AG04450 (cell line): ENCODE data around the gene TARBP2. TPM values are rescaled to one million over a fixed set of nuclear protein-coding genes. Genes with fewer than 3 reads are reported as not detected.

Experiments
- CTCF ChIA-PET: fragments of 300-600, 350-600 bp; formaldehyde crosslinking; extraction: SDS; loops from one replicate; lab custom pipeline; 2022; ENCODE audit warnings: antibody characterized with exemption, inconsistent platforms; lab: Charles Lee
- POLR2A ChIA-PET: fragments of 350-600 bp; formaldehyde crosslinking; extraction: SDS; loops from one replicate; lab custom pipeline; 2021; ENCODE audit warnings: antibody characterized with exemption, inconsistent platforms; lab: Yijun Ruan, JAX
- DNase-seq: peaks from one replicate; pipeline ENCODE4 v3.0.0-alpha.2; 2011; ENCODE audit warnings: low read depth, low spot score
- H3K27ac ChIP-seq: one replicate; pipeline ENCODE4 v1.5.1; 2012; ENCODE audit warnings: low read depth, low read length, control low read depth
- H3K27me3 ChIP-seq: one replicate; pipeline ENCODE4 v1.6.0; 2012; ENCODE audit warnings: low read length; ENCODE audit not compliant: control insufficient read depth, insufficient read depth
- H3K4me3 ChIP-seq: 2 replicates; pipeline ENCODE4 v1.5.1; 2011; ENCODE audit warnings: mild to moderate bottlenecking, low read depth, low read length, control low read depth
- H3K9me3 ChIP-seq: 2 replicates; pipeline ENCODE4 v1.5.1; 2012; ENCODE audit warnings: low read length; ENCODE audit not compliant: control insufficient read depth, insufficient read depth
- CTCF ChIP-seq: IDR thresholded peaks from 2 replicates; pipeline ENCODE4 v1.5.1; 2011; ENCODE audit warnings: low read depth, low read length, control low read depth, inconsistent platforms
- polyA plus RNA-seq: library from polyadenylated mRNA; depleted of rRNA; stranded (reverse); fragments of >200 nt; gene quantifications from 2 replicates; pipeline ENCODE4 v1.2.3, GENCODE V29; 2011

Gene TARBP2
- polyA plus RNA-seq, 1 experiment = 25.0 TPM

- TF ChIP-seq CTCF = no peak
- POLR2A ChIA-PET = interaction anchor here (0.8 to 6.2 kb wide), 7 partner anchors 8 to 26 kb away, joined by 3 to 50 read pairs (median 7); partner anchors contain the start of genes MAP3K12 and TARBP2
Observed at GRCh38 chr12:53482626-53483168, 18.4 kb upstream of the TARBP2 start.

GRCh38 chr12:53483225-53483978, 17.7 kb upstream of the TARBP2 start:
- peak overlapping the region; percentile 21 for H3K27ac ChIP-seq
- POLR2A ChIA-PET = interaction anchor here (1.0 to 6.2 kb wide), 3 partner anchors 9 to 26 kb away, joined by 3 to 50 read pairs (median 4); partner anchors contain the start of genes MAP3K12 and TARBP2

More at GRCh38 chr12:53482626-53483168, 18.4 kb upstream of the TARBP2 start:
- CTCF ChIA-PET = interaction anchor here (0.7 to 1.5 kb wide), 3 partner anchors 50 to 161 kb away, joined by 3 to 7 read pairs (median 5); partner anchors contain the start of gene AAAS
- Histone ChIP-seq H3K4me3 (no peak overlapping the region), H3K27ac (peak overlapping the region; percentile 52), H3K27me3 (no peaks in the 10 kb centered on the region), H3K9me3 (no peaks in the 10 kb centered on the region)
- DNase-seq = no peak

GRCh38 chr12:53483979-53484377, 17.1 kb upstream of the TARBP2 start:
- Histone ChIP-seq H3K27ac (no peak overlapping the region), H3K4me3 (no peak overlapping the region), H3K9me3 (no peaks in the 10 kb centered on the region), H3K27me3 (no peaks in the 10 kb centered on the region)
- ChIA-PET POLR2A (interaction anchor here (1.0 to 6.2 kb wide), 2 partner anchors 16 to 25 kb away, joined by 3 to 50 read pairs; partner anchors contain the start of genes MAP3K12 and TARBP2), CTCF (interaction anchor here (1.0 kb wide), 1 partner anchor 132 kb away, joined by 4 read pairs; no protein-coding TSS in a partner anchor)
- TF ChIP-seq CTCF = no peak
- DNase-seq = no peak

More at GRCh38 chr12:53483225-53483978, 17.7 kb upstream of the TARBP2 start:
- DNase-seq = no peak
- TF ChIP-seq CTCF = no peak
- CTCF ChIA-PET = interaction anchor here (0.7 to 1.0 kb wide), 2 partner anchors 50 to 131 kb away, joined by 4 to 5 read pairs; no protein-coding TSS in a partner anchor
- Histone ChIP-seq H3K27me3 (no peaks in the 10 kb centered on the region), H3K9me3 (no peaks in the 10 kb centered on the region), H3K4me3 (no peak overlapping the region)

GRCh38 chr12:53484686-53485575, 16.2 kb upstream of the TARBP2 start:
- Histone ChIP-seq H3K27ac (no peak overlapping the region), H3K4me3 (no peak overlapping the region), H3K27me3 (no peaks in the 10 kb centered on the region), H3K9me3 (no peaks in the 10 kb centered on the region)
- CTCF ChIA-PET = no interaction called here
- no peak for DNase-seq
- POLR2A ChIA-PET = no interaction called here
- TF ChIP-seq CTCF = no peak
